ENCODE results near the gene RGL3. TPM values are rescaled to one million over a fixed set of nuclear protein-coding genes. Genes with fewer than 3 reads are reported as not detected.
"Not testable (repeated sequence)": the region's sequence is repeated elsewhere in the genome, so short reads cannot be mapped to it uniquely, and the experiment has no call there.

Gene RGL3
- total RNA-seq, 1 donor from 2014 or later: 72.0 TPM

DNA sequence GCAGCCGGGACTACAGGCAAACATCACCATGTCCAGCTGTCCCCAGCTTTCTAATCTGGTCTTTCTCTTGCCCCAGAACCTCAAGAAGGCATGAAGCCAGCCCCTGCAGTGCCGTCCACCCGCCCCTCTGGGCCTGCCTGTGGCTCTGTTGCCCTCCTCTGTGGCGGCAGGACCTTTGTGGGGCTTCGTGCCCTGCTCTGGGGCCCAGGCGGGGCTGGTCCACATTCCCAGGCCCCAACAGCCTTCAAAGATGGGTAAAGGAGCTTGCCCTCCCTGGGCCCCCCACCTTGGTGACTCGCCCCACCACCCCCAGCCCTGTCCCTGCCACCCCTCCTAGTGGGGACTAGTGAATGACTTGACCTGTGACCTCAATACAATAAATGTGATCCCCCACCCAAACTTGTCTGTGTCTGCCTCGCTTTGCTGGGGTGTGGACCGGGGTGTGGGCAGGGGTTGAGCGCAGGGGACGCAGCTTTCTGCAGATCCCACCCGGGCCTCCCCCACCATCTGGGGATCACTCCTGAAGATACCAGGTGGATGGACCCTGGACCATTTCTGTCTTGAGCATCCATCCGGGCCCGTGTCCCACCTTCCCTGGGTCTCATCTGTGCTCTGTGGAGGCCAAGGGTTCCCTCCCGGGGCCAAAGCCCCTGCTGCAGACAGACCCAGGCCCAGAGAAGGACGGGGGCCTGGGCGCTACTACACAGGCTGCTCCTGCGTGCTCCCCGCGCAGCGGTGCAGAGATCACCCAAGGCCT lies 31.6 kb upstream of the RGL3 start:
- DNase-seq (ENCODE audit: low spot score): no peak

DNA sequence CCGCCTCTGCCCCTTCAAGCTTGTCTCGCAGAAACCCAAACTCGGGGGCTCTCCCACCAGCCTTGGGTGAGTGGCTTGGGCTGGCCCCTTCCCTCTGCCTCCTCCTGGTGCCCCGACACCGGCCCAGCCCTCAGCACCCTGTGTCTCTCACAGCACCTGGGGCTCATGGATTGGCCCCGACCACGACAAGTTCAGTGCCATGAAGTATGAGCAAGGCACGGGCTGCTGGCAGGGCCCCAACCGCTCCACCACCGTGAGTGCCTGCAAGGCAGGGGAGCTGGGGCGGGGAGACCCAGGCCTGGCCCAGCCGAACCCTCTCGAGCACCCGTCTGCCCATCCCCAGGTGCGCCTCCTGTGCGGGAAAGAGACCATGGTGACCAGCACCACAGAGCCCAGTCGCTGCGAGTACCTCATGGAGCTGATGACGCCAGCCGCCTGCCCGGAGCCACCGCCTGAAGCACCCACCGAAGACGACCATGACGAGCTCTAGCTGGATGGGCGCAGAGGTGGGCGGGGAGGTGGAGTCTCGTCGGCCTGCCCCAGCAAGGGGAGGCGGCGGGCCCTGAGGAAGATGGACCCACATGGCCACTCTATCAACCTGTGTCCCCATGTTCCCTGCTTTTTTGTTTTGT lies 29.9 kb upstream of the RGL3 start:
- DNase-seq (ENCODE audit: low spot score): no peak

DNA sequence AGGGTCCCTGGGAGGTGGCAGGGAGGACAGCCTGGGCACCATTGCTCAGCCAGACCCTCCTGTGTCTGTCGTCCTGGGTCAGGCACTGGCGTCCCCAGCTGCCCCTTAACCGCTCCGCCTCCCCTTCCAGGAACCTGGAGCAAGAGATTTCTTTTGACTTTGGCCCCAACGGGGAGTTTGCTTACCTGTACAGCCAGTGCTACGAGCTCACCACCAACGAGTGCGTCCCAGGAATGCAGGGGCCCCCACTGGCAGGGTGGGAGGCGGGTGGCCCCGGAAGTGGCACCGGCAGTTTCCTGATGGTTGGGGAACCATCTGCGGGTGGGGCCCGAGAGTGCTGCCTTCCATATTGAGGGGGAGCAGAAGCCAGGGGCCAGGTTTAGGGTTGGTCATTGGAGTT lies 29.3 kb upstream of the RGL3 start:
- DNase-seq (ENCODE audit: low spot score): no peak

DNA sequence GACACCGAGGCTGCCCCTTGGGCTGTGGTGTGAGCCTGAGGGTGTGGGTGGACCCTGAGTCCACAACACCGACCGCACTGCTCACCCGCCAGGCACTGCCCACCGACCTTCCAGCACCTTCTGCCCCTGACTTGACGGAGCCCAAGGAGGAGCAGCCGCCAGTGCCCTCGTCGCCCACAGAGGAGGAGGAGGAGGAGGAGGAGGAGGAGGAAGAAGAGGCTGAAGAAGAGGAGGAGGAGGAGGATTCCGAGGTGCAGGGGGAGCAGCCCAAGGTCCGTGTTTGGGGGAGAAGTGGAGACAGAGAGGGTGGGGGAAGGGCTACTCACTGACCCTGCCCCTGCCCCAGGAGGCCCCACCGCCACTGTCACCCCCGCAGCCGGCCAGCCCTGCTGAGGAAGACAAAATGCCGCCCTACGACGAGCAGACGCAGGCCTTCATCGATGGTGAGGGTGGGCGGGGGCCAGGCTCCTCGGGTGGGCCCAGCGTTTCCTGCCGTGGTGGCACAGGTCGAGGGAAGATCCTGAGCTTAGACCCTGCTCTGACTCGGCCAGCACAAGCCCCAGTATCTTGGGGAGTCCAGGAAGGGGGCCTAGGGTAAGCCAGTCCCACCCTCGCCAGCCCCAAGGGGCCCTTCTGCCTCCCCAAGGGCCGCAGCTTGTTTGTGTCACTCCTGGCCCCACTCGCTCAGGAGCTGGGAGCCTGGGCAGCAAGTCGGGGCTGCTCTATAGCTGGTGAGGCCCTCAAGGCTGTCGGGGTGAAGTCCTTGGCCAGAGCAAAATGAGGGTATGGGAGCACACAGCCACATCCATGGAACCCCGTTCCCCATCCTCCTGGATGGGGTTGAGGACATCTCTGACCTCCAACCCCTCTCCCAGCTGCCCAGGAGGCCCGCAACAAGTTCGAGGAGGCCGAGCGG lies 28.5 kb upstream of the RGL3 start:
- no peak for DNase-seq (ENCODE audit: low spot score)

DNA sequence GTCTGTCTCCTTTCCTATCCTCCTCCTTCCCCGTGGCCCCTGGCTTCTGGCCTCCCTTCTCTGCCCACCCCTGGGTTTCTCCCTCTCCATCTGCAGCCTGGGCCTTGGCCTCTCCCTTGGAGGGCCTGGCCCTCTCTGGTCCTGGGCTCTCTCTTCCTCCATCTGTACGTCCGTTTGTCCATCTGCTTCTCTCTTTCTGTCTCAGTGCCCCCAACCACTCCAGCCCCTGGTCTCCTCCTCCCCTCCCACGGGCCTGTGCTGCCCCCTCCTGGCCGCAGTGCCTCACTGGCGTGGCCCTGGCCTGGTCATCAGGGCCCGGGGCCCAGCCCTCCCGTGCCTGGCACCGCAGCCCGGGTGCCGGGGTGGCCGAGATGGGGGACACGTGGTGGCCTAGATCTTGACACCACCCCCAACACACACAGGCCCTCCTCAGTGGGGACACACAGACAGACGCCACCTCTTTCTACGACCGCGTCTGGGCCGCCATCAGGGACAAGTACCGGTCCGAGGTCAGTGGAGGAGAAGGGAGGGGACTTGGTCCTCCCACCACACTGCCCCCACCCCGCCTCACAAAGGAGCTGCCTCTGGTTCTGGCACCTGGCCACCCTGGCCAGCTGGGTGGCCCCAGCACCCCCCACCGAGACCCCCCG lies 27.7 kb upstream of the RGL3 start:
- DNase-seq (ENCODE audit: low spot score): no peak

DNA sequence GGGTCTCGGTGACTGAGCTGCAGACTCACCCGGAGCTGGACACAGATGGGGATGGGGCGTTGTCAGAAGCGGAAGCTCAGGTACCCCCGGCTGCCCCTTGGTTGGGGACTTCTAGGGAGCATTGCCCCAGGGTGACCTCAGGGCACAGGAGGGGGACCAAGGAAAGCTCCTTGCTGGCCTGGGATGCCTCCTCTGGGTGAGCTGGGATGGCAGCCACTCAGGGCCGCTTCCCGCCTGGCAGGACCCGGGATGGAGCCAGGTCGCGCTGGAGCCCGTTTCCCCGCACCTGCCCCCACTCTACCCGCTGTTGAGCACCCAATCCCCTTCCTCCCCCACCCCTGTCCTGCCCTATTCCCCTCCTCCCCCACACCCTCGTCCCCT lies 27.1 kb upstream of the RGL3 start:
- no peak for DNase-seq (ENCODE audit: low spot score)

DNA sequence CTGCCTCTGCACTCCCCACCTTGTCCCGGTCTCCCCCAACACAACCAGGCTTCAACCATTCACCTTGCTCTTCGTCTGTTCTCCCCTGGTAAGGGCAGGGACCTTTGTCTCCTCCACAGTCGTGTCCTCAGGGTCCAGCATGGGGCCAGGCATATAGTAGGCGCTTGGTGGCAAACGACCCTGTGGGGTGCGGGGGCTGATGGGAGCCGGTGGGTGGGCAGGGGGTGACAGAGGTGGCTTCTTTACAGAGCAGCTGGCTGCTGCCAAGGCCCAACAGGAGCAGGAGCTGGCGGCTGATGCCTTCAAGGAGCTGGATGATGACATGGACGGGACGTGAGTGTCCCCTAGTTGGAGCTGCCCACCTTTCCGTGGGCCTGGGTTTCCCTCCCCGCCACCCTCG lies 26.0 kb upstream of the RGL3 start:
- DNase-seq (ENCODE audit: low spot score): no peak

DNA sequence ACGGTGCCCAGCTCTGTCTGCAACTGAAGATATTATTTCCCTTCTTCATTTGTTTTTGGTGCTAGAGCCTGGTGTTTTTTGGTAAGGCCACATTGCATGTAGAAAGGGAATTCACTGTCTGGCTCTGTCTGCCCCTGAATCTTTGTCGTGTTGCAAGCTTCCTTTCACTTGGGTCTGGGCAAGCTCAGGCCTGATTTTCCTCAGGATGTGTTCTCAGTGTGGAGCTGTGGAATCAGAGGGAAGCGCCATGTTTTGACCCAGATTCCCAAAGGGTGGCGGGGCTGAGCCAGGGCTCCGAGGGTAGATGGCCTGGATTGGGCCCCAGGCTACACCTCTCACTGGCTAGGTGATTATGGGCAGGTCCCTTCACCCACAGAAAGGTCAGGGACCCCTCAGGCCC lies 24.9 kb upstream of the RGL3 start:
- no peak for DNase-seq (ENCODE audit: low spot score)

DNA sequence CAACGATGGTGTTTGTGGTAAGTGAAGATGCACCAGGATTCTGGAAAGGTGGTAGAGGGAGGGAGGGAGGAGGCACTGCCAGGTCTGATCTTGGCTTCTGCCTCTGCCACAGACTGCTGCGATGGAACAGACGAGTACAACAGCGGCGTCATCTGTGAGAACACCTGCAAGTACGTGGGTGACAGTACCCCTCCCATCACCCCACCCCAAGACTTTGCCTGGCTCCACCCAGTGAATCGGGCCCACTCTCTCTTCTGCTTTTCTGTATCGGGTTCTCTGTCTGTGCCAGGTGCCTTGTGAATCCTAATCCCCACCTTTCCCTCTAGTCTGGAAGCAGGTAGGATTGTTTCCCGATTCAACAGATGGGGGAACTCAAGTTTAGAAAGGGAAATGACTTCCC lies 18.8 kb upstream of the RGL3 start:
- DNase-seq (ENCODE audit: low spot score): no peak

DNA sequence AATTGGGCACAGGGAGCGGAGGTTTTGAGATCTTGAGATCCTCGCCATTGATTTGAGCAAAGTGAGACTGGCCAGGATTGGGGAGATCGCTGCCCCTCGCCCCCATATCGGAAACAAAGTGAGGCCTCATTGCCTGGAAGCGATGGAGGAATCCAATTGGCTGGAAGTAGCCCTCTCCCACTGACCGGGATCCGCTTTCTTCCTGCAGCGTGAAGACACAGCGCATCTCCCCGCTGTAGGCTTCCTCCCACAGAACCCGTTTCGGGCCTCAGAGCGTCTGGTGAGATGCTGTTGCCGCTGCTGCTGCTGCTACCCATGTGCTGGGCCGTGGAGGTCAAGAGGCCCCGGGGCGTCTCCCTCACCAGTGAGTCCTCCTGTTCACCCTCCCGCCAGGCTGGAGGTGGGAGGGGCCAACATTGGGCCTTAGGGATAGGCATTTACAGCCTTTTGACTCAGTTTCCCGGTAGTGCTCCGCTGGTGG lies 16.8 kb upstream of the RGL3 start:
- no peak for DNase-seq (ENCODE audit: low spot score)

DNA sequence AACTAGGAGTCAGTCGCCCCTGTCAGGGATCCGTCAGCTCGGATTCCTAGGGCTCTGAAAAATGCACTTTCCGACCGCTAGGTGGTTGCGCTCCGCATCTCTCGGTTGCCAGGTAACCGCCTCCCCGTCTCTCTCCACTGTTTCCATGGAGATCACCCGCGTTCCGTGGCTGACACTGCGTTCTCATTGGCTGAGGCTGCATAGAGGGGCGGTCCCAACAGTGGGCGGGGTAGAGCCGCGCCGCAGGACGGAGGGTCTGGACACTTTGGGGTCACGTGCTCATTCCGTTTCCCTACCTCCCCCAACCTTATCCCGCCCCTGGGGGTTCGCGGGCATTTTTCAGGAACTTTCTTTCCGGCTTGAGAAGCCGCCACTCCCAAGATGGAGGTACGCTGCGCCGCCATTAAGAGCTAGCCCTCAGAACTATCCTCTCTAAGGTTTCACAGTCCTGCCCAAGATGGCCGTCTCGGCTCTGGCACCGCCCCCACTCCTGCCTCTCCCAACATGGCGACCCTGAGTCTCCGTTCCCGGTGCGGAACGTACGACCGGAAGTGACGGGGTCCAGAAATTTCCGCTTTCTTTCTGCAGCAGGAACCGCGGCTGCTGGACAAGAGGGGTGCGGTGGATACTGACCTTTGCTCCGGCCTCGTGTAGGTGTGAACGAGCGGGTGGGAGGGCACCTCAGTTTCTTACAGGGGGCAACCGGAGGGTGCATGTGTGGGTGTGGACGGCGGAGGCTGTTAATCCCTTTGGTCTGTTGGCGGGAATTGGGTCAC lies 16.1 kb upstream of the RGL3 start, which contains the start of the genes ODAD3 and PRKCSH:
Gene ODAD3, minus strand, starts transcription at position 65 of the 776 bp plus-strand sequence. CDS start 105 bp downstream, outside the sequence.
Gene PRKCSH, plus strand, starts transcription at position 579 of the 776 bp plus-strand sequence. CDS start 483 bp downstream, outside the sequence.
- DNase-seq (ENCODE audit: low spot score): peak; percentile 100

DNA sequence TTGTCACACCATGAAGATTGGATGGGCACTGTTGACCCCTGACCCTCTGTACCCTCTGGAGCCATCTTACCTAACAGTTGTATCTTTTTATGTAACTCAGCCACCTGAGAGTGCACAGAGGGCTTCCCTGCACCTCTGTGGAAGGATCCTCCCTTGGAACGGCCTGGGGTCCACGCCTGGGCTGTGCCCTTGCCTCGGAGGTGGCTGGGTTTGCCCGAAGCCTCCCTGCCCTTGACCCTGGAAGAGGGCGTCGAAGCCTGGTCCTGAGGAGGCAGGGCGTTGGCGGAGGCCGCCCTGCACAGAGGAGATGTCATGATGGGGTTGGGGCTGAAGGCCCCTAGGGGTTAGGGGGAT lies 15.6 kb upstream of the RGL3 start:
- no peak for DNase-seq (ENCODE audit: low spot score)

DNA sequence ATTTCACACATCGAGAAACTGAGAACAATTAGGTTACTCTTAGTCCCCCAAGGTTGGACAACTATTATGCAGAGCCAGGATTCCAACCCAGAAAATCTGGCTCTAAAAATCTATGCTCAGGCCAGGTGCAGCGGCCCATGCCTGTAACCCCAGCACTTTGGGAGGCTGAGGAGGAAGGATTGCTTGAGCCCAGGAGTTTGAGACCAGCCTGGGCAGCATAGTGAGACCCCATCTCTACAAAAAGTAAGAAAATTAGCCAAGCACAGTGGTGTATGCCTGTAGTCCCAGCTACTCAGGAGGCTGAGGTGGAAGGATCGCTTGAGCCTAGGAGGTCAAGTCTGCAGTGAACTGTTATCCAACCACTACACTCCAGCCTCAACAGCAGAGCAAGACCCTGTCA lies 14.4 kb upstream of the RGL3 start:
- DNase-seq (ENCODE audit: low spot score): not testable (repeated sequence)

DNA sequence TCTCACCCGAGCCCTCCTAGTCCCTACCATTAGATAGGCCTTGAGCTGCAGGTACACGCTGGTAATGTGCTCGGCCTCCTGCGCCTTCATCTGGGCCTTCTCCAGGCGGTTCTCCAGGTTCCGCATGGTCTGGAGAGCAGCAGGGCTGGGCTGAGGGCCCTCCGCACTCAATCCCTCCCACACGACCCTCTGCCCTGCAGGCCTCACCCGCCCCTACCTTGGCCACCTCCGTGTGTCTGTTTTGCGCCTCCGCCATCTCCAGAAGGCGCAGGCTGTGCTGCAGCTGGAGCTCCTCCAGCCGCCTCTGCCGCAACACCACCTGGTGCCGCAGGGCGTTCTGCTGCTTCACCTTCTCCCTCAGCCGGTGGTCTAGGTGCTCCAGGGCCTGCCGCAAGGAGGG lies 7.5 kb upstream of the RGL3 start:
- no peak for DNase-seq (ENCODE audit: low spot score)

DNA sequence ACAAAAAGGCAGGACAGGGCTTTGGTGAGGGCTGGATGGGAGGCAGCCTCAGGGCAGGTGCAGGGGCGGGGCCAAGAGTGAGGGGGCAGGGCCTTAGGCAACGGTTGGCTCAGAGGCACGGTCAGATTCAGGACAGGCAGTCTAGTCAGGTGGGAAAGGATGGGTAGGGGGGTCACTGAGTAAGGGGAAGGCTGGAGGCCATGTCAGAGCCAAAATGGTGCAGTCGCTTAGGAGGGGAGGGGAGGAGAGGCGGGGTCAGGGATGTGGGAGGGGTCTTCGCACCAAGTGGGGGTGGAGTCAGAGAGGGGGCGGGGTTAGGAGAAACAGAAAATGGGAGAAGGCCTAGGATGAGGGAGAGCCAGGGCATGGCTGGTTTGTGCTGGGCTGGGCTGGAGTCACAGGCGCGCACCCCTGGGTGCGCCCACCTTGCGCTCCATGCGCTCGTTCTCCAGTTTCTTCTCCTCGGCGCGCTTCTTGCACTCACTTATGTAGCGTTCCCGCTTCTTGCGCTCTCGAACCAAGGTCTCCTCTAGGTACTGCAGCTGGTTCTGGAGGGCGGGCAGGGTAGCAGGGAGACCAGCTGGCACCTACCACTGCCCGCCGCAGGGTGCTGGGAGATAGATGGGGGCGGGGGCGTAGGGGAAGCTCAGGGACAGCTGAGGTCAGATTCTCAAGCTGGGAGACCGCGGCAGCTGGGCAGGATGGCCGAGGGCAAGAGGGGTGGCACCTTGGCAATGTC lies 6.8 kb upstream of the RGL3 start:
- DNase-seq (ENCODE audit: low spot score): no peak

DNA sequence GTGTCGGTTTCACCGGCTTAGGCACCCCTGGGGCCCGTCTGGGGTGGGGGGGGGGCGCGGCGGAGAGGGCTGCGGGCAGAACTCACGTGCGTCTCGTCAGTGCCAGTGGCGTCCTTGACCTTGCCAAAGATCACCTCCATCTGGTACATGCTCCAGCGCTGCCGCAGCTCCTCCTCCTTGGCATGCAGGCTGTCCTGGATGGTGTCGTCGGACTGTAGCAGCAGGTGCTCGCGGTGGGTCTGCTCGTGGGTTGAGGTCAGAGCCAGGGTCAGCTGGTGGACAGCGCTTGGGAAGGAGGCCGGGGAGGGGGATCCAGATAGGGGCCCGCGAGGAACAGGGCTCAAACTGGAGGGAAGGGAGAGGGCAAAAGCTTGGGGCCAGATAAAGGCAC lies 4.7 kb upstream of the RGL3 start:
- no peak for DNase-seq (ENCODE audit: low spot score)

DNA sequence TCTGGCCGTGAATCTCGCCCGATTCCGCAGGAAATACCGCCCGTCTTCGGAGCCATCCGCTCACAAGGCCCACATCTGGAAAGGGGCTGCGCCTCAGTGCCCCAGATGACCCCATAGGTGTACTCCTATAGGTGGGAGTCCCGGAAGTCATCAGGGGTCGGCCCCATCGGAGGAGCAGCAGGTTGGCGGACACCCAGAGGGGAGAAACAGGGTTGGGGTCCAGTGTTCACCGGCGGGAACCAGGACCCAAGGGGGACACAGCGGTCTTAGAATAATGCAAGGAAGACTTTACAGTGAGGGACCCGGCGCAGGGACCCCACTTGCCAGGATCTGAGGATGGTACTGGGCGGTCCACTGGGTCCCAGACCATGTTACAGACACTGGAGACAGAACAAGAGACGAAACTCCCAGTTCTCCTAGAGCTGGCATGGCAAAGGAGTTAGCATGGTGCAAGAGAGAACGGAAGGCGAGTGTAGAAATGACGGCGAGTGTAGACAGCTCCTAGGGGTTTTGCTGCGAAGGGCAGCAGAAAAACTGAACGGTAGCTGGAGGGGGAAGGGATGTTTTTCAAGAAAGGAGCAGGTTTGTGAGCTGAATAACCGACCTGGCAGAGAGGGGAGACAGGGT lies 4.2 kb upstream of the RGL3 start:
- DNase-seq (ENCODE audit: low spot score): no peak

DNA sequence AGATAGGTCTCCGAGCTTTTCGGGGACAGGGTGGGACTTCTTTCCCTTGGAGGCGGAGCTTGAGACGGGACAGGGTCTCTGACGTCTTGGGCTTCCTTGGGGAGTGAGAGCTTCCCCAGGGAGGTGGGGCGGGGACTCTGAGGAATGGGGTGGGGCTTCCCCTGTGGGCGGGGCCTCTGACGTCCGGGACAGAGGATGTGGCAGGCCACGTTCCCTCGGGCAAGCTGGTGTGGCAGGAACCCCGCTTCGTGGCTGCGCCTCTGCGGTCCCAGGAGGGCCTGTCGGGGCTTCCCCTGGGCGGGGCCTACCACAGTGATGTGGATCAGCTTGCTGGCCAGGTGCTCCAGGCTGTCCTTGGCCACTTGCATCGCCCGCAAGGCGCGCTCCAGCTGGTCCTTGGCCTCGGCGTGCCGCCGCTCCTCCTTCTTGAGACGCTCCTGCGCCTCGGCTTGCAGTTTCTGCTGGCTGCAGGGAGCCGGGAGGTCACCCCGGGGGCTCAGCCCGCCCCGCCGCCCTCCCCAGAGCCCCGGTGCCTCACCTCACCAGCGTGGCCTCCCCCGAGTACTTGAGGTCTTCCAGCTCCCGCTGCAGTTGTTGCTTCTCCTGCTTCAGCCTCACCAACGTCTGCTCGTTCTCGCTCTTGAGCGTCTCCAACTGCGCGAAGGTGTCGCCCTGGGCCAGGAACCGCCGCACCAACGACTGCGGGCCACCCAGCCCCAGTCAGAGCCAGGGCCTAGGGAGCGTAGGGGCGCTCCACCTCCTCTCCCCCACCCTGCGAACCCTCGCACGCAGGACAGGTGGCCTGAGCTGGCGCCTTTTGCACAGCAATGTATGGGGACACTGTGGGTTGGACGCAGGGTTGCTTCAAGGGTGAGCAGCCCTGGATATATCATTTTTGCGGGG lies 3.3 kb upstream of the RGL3 start:
- peak; percentile 84 for DNase-seq (ENCODE audit: low spot score)

Data from mucosa of gallbladder (tissue), 1 donor.